ENCODE data around the gene DAND5. TPM values are rescaled to one million over a fixed set of nuclear protein-coding genes. Genes with fewer than 3 reads are reported as not detected.
A peak's percentile ranks its signal among the peaks of the same experiment; 100 is the strongest.

DAND5 gene
- total and polyA plus RNA-seq, 2 of the 13 experiments (the other 11 are each of a cell fraction or from before 2014, with no cell fraction given) = 0.04 TPM; not detected in 1

GRCh38 chr19:12973236-12973635 is 3.9 kb downstream of the DAND5 start:
- ChIA-PET CTCF (ENCODE audit: low intra/inter-chr PET ratio, low total read pairs) (no interaction called here), POLR2A (interaction anchor here (0.7 to 1.0 kb wide), 3 partner anchors 8 to 81 kb away, joined by 3 read pairs; partner anchors contain the start of gene GADD45GIP1)
- intact Hi-C loops (cut with micrococcal nuclease; ENCODE audit: unreplicated experiment) = no loop called here
- Histone ChIP-seq H4K20me1 (ENCODE audit: insufficient read depth, low read length) (no peaks in the 10 kb centered on the region), H3K4me2 (ENCODE audit: low read depth, low read length) (peak overlapping the region; percentile 57; the same call in 1 of the 2 replicates), H3K4me3 (replicated peaks in 1 of 3; ENCODE audit: insufficient read depth in 1 of 3, low read depth in 2 of 3, low read length in 3 of 3) (no peak overlapping the region), H3K36me3 (replicated peaks in 1 of 2; ENCODE audit: control insufficient read depth in 1 of 2, insufficient read depth in 2 of 2, low read length in 2 of 2) (no peaks in the 10 kb centered on the region), H2AFZ (ENCODE audit: low read length) (no peak overlapping the region), H3K27ac (ENCODE audit: extremely low read length, insufficient read depth, low read length) (no peak overlapping the region), H3K79me2 (ENCODE audit: insufficient read depth, low read length) (no peaks in the 10 kb centered on the region), H3K27me3 (ENCODE audit: control insufficient read depth in 1 of 2, insufficient read depth in 2 of 2, low read length in 2 of 2) (no peaks in the 10 kb centered on the region), H3K4me1 (ENCODE audit: insufficient read depth, low read length) (peaks cover 37% of the 10 kb centered on the region), H3K9ac (ENCODE audit: insufficient read depth, low read depth, low read length) (no peak overlapping the region), H3K9me3 (ENCODE audit: low read length) (no peaks in the 10 kb centered on the region)
- FAIRE-seq (no peak), DNase-seq (ENCODE audit: low spot score) (no peak), ATAC-seq (no peak)
- in situ Hi-C loops (cut with HindIII; ENCODE audit: extremely low pct_ligation_motif_present, low pct_unique_long_range_greater_than_20kb) = loop anchor here (10.0 kb wide), 1 partner anchor 292 kb away; no protein-coding TSS in a partner anchor
- TF ChIP-seq NRL (CRISPR knock-in tag; IDR thresholded peaks at IDR 0.05; ENCODE audit: borderline replicate concordance) (0 out of 2 replicates have a peak, but pooled peaks have one; percentile 16), NR2F1 (CRISPR knock-in tag; IDR thresholded peaks at IDR 0.05) (no peak), MEIS1 (CRISPR knock-in tag; IDR thresholded peaks at IDR 0.05; ENCODE audit: borderline replicate concordance) (0 out of 2 replicates have a peak, but pooled peaks have one; percentile 14), ZBTB40 (IDR thresholded peaks at IDR 0.05) (no peak), ZBTB40 (CRISPR knock-in tag; IDR thresholded peaks at IDR 0.05) (peak; percentile 17; the same call in 1 of the 2 replicates), MEIS2 (CRISPR knock-in tag; IDR thresholded peaks at IDR 0.05) (no peak)
- TF ChIP-seq, protein P1, sequence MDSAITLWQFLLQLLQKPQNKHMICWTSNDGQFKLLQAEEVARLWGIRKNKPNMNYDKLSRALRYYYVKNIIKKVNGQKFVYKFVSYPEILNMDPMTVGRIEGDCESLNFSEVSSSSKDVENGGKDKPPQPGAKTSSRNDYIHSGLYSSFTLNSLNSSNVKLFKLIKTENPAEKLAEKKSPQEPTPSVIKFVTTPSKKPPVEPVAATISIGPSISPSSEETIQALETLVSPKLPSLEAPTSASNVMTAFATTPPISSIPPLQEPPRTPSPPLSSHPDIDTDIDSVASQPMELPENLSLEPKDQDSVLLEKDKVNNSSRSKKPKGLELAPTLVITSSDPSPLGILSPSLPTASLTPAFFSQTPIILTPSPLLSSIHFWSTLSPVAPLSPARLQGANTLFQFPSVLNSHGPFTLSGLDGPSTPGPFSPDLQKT (CRISPR knock-in tag; IDR thresholded peaks at IDR 0.05; ENCODE audit: borderline replicate concordance) = no peak
- TF ChIP-seq, protein P2, sequence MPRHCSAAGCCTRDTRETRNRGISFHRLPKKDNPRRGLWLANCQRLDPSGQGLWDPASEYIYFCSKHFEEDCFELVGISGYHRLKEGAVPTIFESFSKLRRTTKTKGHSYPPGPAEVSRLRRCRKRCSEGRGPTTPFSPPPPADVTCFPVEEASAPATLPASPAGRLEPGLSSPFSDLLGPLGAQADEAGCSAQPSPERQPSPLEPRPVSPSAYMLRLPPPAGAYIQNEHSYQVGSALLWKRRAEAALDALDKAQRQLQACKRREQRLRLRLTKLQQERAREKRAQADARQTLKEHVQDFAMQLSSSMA (CRISPR knock-in tag; IDR thresholded peaks at IDR 0.05) = no peak
- BruUV-seq (replicated peaks) = no TSS peak
- 76% methylated on average over 16 of the region's 16 CpGs for WGBS (ENCODE audit: low lambda C conversion rate)

All from HepG2 (cell line).